Neuronal stem cell (in vitro differentiated cells): ENCODE measurements around the gene YBX1.

Experiments
- DNase-seq: peaks from one replicate; pipeline ENCODE4 v3.0.0-alpha.2; 2013; ENCODE audit warnings: low spot score
- H2AFZ ChIP-seq: one replicate; pipeline ENCODE4 v1.6.1; 2013; ENCODE audit warnings: mild to moderate bottlenecking, low read length, inconsistent platforms
- H2AK5ac ChIP-seq: 2 replicates; pipeline ENCODE4 v1.6.1; 2013; ENCODE audit warnings: low read depth, mild to moderate bottlenecking, inconsistent platforms, low read length, moderate library complexity, mixed read lengths
- H2BK120ac ChIP-seq: 2 replicates; pipeline ENCODE4 v1.6.1; 2013; ENCODE audit warnings: low read depth, mild to moderate bottlenecking, inconsistent platforms, low read length, moderate library complexity, mixed read lengths
- H2BK12ac ChIP-seq: one replicate; pipeline ENCODE4 v1.6.1; 2013; ENCODE audit warnings: low read length, inconsistent platforms
- H2BK15ac ChIP-seq: 2 replicates; pipeline ENCODE4 v1.6.1; 2013; ENCODE audit warnings: mild to moderate bottlenecking, low read length, inconsistent platforms, mixed read lengths
- H2BK5ac ChIP-seq: one replicate; pipeline ENCODE4 v1.6.1; 2013; ENCODE audit warnings: inconsistent platforms, mild to moderate bottlenecking, low read length, moderate library complexity
- H3K14ac ChIP-seq: one replicate; pipeline ENCODE4 v1.6.1; 2013; ENCODE audit warnings: low read length, inconsistent platforms
- H3K18ac ChIP-seq: 2 replicates; pipeline ENCODE4 v1.6.1; 2013; ENCODE audit warnings: low read length, inconsistent platforms
- H3K23ac ChIP-seq: 2 replicates; pipeline ENCODE4 v1.6.1; 2013; ENCODE audit warnings: low read depth, mild to moderate bottlenecking, mixed read lengths, low read length, inconsistent platforms; ENCODE audit not compliant: poor library complexity
- H3K27ac ChIP-seq: replicated peaks from 3 replicates; pipeline ENCODE4 v1.5.1; 2013; ENCODE audit warnings: low read length, inconsistent platforms
- H3K27me3 ChIP-seq, 3 experiments: 2 replicates each; pipeline ENCODE4 v1.6.1; 2013; ENCODE audit warnings: low read length in 3 of 3, mild to moderate bottlenecking in 2 of 3, inconsistent platforms in 1 of 3, low read depth in 1 of 3, mixed read lengths in 1 of 3, moderate library complexity in 1 of 3; ENCODE audit not compliant: control insufficient read depth in 3 of 3, insufficient read depth in 3 of 3
- H3K36me3 ChIP-seq, 2 donors: replicated peaks in 1 of 2; 2 replicates each; pipeline ENCODE4 v1.6.1; 2013; ENCODE audit warnings: low read length in 2 of 2; ENCODE audit not compliant: control insufficient read depth in 2 of 2, insufficient read depth in 2 of 2
- H3K4ac ChIP-seq: 2 replicates; pipeline ENCODE4 v1.6.1; 2013; ENCODE audit warnings: inconsistent platforms, mild to moderate bottlenecking, low read length, moderate library complexity
- H3K4me1 ChIP-seq, 2 donors: 1 replicate in 1 of 2; 2 replicates in 1 of 2; pipeline ENCODE4 v1.6.1; 2013; ENCODE audit warnings: low read length in 2 of 2, low read depth in 1 of 2; ENCODE audit not compliant: control insufficient read depth in 2 of 2, insufficient read depth in 1 of 2
- H3K4me2 ChIP-seq: one replicate; pipeline ENCODE4 v1.6.1; 2013; ENCODE audit warnings: mild to moderate bottlenecking, low read length, inconsistent platforms; ENCODE audit not compliant: insufficient read depth, poor library complexity, severe bottlenecking
- H3K4me3 ChIP-seq, 2 donors: 2 replicates each; pipeline ENCODE4 v1.5.1; 2013; ENCODE audit warnings: low read length in 2 of 2, mild to moderate bottlenecking in 2 of 2, inconsistent platforms in 1 of 2, moderate library complexity in 1 of 2
- H3K79me1 ChIP-seq: one replicate; pipeline ENCODE4 v1.6.1; 2013; ENCODE audit warnings: low read depth, mild to moderate bottlenecking, inconsistent platforms, low read length, moderate library complexity
- H3K9ac ChIP-seq: one replicate; pipeline ENCODE4 v1.6.1; 2013; ENCODE audit warnings: mild to moderate bottlenecking, low read depth, low read length, inconsistent platforms; ENCODE audit not compliant: poor library complexity
- H3K9me3 ChIP-seq, 2 donors: replicated peaks in 1 of 2; 2 replicates each; pipeline versions ENCODE3 to v1.6.1; 2013; ENCODE audit warnings: low read length in 2 of 2, mild to moderate bottlenecking in 2 of 2, inconsistent platforms in 1 of 2, low read depth in 1 of 2, mixed read lengths in 1 of 2, moderate library complexity in 1 of 2; ENCODE audit not compliant: control insufficient read depth in 2 of 2, insufficient read depth in 1 of 2
- H4K8ac ChIP-seq: one replicate; pipeline ENCODE4 v1.6.1; 2013; ENCODE audit warnings: low read depth, mild to moderate bottlenecking, inconsistent platforms, low read length, moderate library complexity
- H4K91ac ChIP-seq: one replicate; pipeline ENCODE4 v1.6.1; 2013; ENCODE audit warnings: low read length, low read depth, mild to moderate bottlenecking, inconsistent platforms; ENCODE audit not compliant: poor library complexity
- WGBS, 2 donors: extraction: QIAGEN DNeasy Blood & Tissue Kit; methylation state at CpG; one replicate each; pipeline ENCODE4 v1.1.7; 2013; ENCODE audit warnings: missing lambda C conversion rate in 2 of 2, mixed read lengths in 1 of 2; ENCODE audit not compliant: insufficient read length in 2 of 2, insufficient replicate concordance in 1 of 2; ENCODE audit errors: extremely low coverage in 2 of 2; 5-methylcytosine and 5-hydroxymethylcytosine counted together

Gene YBX1

DNA sequence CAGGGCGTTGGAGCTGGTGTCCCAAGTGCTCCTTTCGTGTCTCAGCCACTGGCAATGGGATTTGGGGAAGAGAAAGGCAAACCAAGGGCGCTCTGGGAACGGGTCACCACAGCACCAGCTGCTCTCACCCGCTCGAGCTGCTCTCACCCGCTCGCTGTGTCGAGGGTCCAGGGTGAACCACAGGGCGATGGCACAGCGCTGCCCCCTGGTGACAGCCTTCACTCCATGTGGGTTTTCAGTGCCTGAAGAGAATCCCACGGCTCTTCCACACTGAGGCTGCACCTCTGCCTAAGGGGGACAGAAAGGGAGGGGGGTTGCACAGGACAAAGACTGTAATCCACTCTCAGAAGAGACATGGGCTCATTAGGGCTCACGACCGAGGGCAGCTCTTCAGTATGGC is 64.9 kb downstream of the YBX1 start:
- no peaks in the 10 kb centered on the region for H3K27me3 ChIP-seq
- peak; percentile 39 for DNase-seq
- H2BK12ac ChIP-seq = no peak overlapping the region
- H3K4ac ChIP-seq = no peak overlapping the region
- peaks cover 5 to 8% of the 10 kb centered on the region in 2 donors for H3K9me3 ChIP-seq
- no peak overlapping the region for H4K8ac ChIP-seq
- H3K14ac ChIP-seq = no peak overlapping the region
- H2AK5ac ChIP-seq = no peak overlapping the region
- H3K23ac ChIP-seq = peak overlapping the region; percentile 43
- H4K91ac ChIP-seq = no peak overlapping the region
- no peak overlapping the region for H2BK15ac ChIP-seq
- WGBS, 2 donors = no CpG with 5 or more reads among the region's 14 CpGs
- no peak overlapping the region for H2BK120ac ChIP-seq
- no peak overlapping the region for H3K4me3 ChIP-seq
- no peak overlapping the region for H2BK5ac ChIP-seq
- H3K9ac ChIP-seq = no peak overlapping the region
- no peaks in the 10 kb centered on the region for H3K79me1 ChIP-seq
- H3K4me1 ChIP-seq = no peaks in the 10 kb centered on the region
- H3K4me2 ChIP-seq = no peak overlapping the region
- no peak overlapping the region for H3K18ac ChIP-seq
- no peak overlapping the region for H3K27ac ChIP-seq
- H3K36me3 ChIP-seq = peaks cover 47 to 59% of the 10 kb centered on the region in 2 donors
- H2AFZ ChIP-seq = no peak overlapping the region

- Histone ChIP-seq H3K36me3 (peaks cover 54 to 68% of the 10 kb centered on the region in 2 donors), H3K27me3 (no peaks in the 10 kb centered on the region), H3K18ac (no peak overlapping the region), H3K9ac (no peak overlapping the region), H3K4me2 (no peak overlapping the region), H3K23ac (no peak overlapping the region), H3K79me1 (no peaks in the 10 kb centered on the region), H2AK5ac (no peak overlapping the region), H2AFZ (no peak overlapping the region), H2BK5ac (no peak overlapping the region), H2BK15ac (no peak overlapping the region), H2BK120ac (no peak overlapping the region), H3K9me3 (peaks cover 11 to 12% of the 10 kb centered on the region in 2 donors), H4K8ac (peak overlapping the region; percentile 30), H3K4me3 (no peak overlapping the region), H3K27ac (no peak overlapping the region), H4K91ac (no peak overlapping the region), H3K4me1 (no peaks in the 10 kb centered on the region), H2BK12ac (no peak overlapping the region), H3K14ac (no peak overlapping the region), H3K4ac (no peak overlapping the region)
- no peak for DNase-seq
- no CpG with 5 or more reads among the region's 10 CpGs for WGBS, 2 donors
Measured at GRCh38 chr1:42748021-42748420, 65.8 kb downstream of the YBX1 start.

GRCh38 chr1:42748461-42749410 is 66.5 kb downstream of the YBX1 start:
- Histone ChIP-seq H3K14ac (no peak overlapping the region), H2AFZ (no peak overlapping the region), H3K79me1 (no peaks in the 10 kb centered on the region), H3K4me1 (no peaks in the 10 kb centered on the region), H3K9ac (no peak overlapping the region), H2BK120ac (no peak overlapping the region), H3K4ac (no peak overlapping the region), H2BK5ac (no peak overlapping the region), H3K4me3 (no peak overlapping the region), H2AK5ac (no peak overlapping the region), H3K36me3 (peaks cover 56 to 74% of the 10 kb centered on the region in 2 donors), H4K91ac (no peak overlapping the region), H3K27me3 (no peaks in the 10 kb centered on the region), H3K4me2 (no peak overlapping the region), H3K9me3 (peaks cover 11 to 12% of the 10 kb centered on the region in 2 donors), H3K23ac (no peak overlapping the region), H3K27ac (no peak overlapping the region), H3K18ac (no peak overlapping the region), H2BK12ac (no peak overlapping the region), H2BK15ac (no peak overlapping the region), H4K8ac (no peak overlapping the region)
- DNase-seq = no peak
- WGBS, 2 donors = no CpG with 5 or more reads among the region's 14 CpGs

GRCh38 chr1:42750041-42750440 is 67.8 kb downstream of the YBX1 start:
- no peak overlapping the region for H4K91ac ChIP-seq
- H2AFZ ChIP-seq = no peak overlapping the region
- no peak overlapping the region for H3K4me3 ChIP-seq
- peaks cover 69 to 87% of the 10 kb centered on the region in 2 donors for H3K36me3 ChIP-seq
- WGBS, 2 donors = no CpG with 5 or more reads among the region's 12 CpGs
- no peaks in the 10 kb centered on the region for H3K27me3 ChIP-seq
- H3K79me1 ChIP-seq = no peaks in the 10 kb centered on the region
- DNase-seq = no peak
- no peak overlapping the region for H2AK5ac ChIP-seq
- H2BK120ac ChIP-seq = no peak overlapping the region
- no peak overlapping the region for H2BK12ac ChIP-seq
- H3K4me1 ChIP-seq = no peaks in the 10 kb centered on the region
- no peak overlapping the region for H2BK5ac ChIP-seq
- no peak overlapping the region for H3K14ac ChIP-seq
- no peak overlapping the region for H3K4me2 ChIP-seq
- no peak overlapping the region for H2BK15ac ChIP-seq
- no peak overlapping the region for H4K8ac ChIP-seq
- no peak overlapping the region for H3K23ac ChIP-seq
- H3K9ac ChIP-seq = peak overlapping the region; percentile 26
- H3K4ac ChIP-seq = no peak overlapping the region
- H3K27ac ChIP-seq = no peak overlapping the region
- H3K9me3 ChIP-seq = peaks cover 11 to 12% of the 10 kb centered on the region in 2 donors
- H3K18ac ChIP-seq = no peak overlapping the region
